WTC11 (cell line): Measurements from ENCODE around the gene SERINC4.

ENCODE experiments used
- CTCF ChIP-seq: fragments of 200-600 bp; IDR thresholded peaks from 2 replicates; pipeline ENCODE4 v1.8.0; 2022; ENCODE audit warnings: antibody characterized with exemption
- ESRRA ChIP-seq: sonication (generic); formaldehyde crosslinking; IDR thresholded peaks from 2 replicates; pipeline ENCODE4 v1.8.1; 2022; ENCODE audit warnings: mild to moderate bottlenecking, missing genetic modification reagents, borderline replicate concordance
- MXD4 ChIP-seq: fragments of 250-450 bp; sonication (Bioruptor Pico); IDR thresholded peaks from 2 replicates; pipeline ENCODE4 v1.8.0; 2021; ENCODE audit warnings: mild to moderate bottlenecking, moderate library complexity, borderline replicate concordance
- ZBTB43 ChIP-seq: sonication (generic); formaldehyde crosslinking; IDR thresholded peaks from 2 replicates; pipeline ENCODE4 v1.8.1; 2023; ENCODE audit warnings: mild to moderate bottlenecking, missing genetic modification reagents
- ZNF138 ChIP-seq: sonication (generic); formaldehyde crosslinking; conservative IDR thresholded peaks from 2 replicates; pipeline ENCODE4 v1.8.1; 2022; ENCODE audit warnings: mild to moderate bottlenecking, moderate library complexity, missing genetic modification reagents
- ZNF263 ChIP-seq: sonication (generic); formaldehyde crosslinking; IDR thresholded peaks from 2 replicates; pipeline ENCODE4 v1.8.1; 2022; ENCODE audit warnings: low read depth, mild to moderate bottlenecking, moderate library complexity, missing genetic modification reagents

DNA sequence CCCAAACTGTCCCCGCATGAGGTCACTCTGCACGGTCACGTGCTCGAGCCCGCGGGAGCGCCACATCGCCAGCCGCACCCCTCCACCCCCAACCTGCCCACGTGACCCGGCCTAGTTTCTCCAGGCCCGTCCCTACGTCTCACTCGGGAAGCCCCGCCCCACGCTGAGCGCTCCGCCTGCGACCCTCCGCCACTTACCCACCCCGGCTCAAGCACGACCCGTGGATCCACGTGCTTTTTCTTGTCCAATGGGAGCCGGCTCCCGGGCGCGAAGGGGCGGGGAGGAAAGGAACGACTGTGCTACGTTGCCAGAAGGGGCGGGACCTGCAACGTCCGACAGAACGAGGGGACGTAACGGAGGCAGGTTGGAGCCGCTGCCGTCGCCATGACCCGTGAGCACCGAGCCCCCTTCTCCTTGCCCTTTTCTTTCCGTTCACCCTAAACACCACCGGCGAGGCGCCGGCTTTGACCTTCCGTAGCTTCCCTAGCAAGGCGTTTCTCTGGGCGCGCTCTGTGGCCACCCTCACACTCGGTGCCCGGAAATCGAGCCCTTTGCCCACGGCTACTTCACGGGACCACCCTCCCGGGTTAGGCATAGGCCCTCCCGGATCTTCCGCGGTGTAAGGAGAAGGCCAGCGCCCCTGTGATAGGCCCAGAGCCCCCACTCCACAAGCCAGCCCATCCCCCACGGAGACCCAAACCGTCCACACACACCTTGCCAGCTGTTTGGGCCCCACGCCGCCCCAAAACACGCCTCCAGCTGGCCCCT is 7.8 kb downstream of the SERINC4 start, which contains the start of gene SERF2:
- TF ChIP-seq ESRRA (CRISPR knock-in tag) (no peak), CTCF (no peak), ZBTB43 (CRISPR knock-in tag) (0 out of 2 replicates have a peak, but pooled peaks have one; percentile 54), MXD4 (CRISPR knock-in tag) (no peak), ZNF138 (CRISPR knock-in tag) (no peak), ZNF263 (no peak)
